Retinal pigment epithelial cell (primary cell): Measurements from ENCODE around the gene PDE10A.

Source experiments
- DNase-seq: peaks from one replicate; pipeline ENCODE4 v3.0.0-alpha.2; 2010; ENCODE audit warnings: low read depth
- H3K4me3 ChIP-seq: 2 replicates; pipeline ENCODE4 v1.5.1; 2011; ENCODE audit warnings: mild to moderate bottlenecking, low read length, control low read depth, moderate library complexity
- CTCF ChIP-seq: conservative IDR thresholded peaks from 2 replicates; pipeline ENCODE4 v1.5.1; 2011; ENCODE audit warnings: low read depth, low read length, control low read depth, inconsistent platforms

PDE10A gene

GRCh38 chr6:165403006-165403595 lies 259.9 kb downstream of the PDE10A start:
- TF ChIP-seq CTCF: no peak
- no peak for DNase-seq
- H3K4me3 ChIP-seq: no peak overlapping the region

GRCh38 chr6:165401092-165401491 lies 261.9 kb downstream of the PDE10A start:
- no peak overlapping the region for H3K4me3 ChIP-seq
- no peak for DNase-seq
- TF ChIP-seq CTCF: no peak

DNA sequence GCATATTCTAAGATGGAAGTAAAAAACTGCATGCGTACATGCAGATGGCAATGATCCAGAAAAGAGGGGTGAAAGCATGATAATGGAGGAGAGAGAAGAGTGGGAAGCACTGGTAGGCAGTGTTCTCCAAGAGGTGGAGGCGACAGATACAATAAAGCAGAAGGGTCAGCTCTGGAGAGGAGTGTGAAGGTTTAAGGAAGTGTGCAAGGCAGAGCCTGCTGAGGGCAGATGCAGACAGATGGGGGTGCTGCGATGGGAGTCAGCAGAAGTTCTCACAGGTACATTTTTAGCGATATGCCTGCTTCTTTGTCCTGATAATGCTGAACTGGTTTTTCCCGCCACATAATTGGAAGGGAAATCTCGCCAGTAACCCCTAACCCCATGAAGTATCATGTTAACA lies 272.6 kb downstream of the PDE10A start:
- no peak overlapping the region for H3K4me3 ChIP-seq
- no peak for TF ChIP-seq CTCF
- no peak for DNase-seq

DNA sequence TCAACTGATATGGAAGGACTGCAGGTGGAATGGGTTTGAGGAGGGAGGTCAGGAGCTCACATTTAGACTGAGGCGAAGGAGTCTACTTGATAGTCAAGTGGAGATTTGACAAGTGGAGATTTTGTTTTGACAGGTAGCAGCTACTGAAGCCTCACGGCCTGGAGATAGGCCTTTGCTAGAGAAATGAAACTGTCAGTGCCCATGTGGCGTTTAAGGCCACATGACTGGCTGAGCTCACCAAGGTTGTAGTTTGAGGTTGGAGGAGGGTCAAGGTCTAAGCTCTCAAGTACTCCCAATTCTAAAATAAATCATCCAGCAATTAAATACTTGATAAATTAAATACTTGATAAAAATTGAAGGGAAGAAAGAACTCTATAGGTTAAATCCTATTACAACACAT lies 273.5 kb downstream of the PDE10A start:
- no peak overlapping the region for H3K4me3 ChIP-seq
- DNase-seq: no peak
- TF ChIP-seq CTCF: no peak

GRCh38 chr6:165383323-165383722 lies 279.7 kb downstream of the PDE10A start:
- TF ChIP-seq CTCF: no peak
- DNase-seq: no peak
- no peak overlapping the region for H3K4me3 ChIP-seq

GRCh38 chr6:165376100-165376499 lies 286.9 kb downstream of the PDE10A start:
- no peak overlapping the region for H3K4me3 ChIP-seq
- no peak for DNase-seq
- TF ChIP-seq CTCF: no peak

- H3K4me3 ChIP-seq: no peak overlapping the region
- DNase-seq: no peak
- no peak for TF ChIP-seq CTCF
Observed at GRCh38 chr6:165365371-165365770, 297.7 kb downstream of the PDE10A start.
